HCT116 (cell line): Measurements from ENCODE around the gene GMPPB. TPM values are rescaled to one million over a fixed set of nuclear protein-coding genes. Genes with fewer than 3 reads are reported as not detected.

Experiments
- ATAC-seq: fragments of 200-7000 bp; cut with Tn5 transposase; 2 replicates; pipeline ENCODE4 v1.9.1; 2020; ENCODE audit warnings: mild to moderate bottlenecking, moderate library complexity
- BruUV-seq: library from RNA; stranded (reverse); fragments of 400-500 nt; replicated peaks from 2 replicates; lab custom pipeline; 2021; lab: Mats Ljungman, UMichigan
- CTCF ChIA-PET: fragments of 300-600 bp; sonication (Branson Sonifier 250); formaldehyde crosslinking; loops from one replicate; lab custom pipeline; 2021; ENCODE audit warnings: antibody characterized with exemption; lab: Charles Lee
- POLR2A ChIA-PET: fragments of 300-600, 350-600 bp; sonication (Branson Sonifier 250); formaldehyde crosslinking; loops from one replicate; lab custom pipeline; 2021; ENCODE audit warnings: antibody characterized with exemption; lab: Charles Lee
- RAD21 ChIA-PET, 2 experiments: fragments of 300-600 bp; sonication (Branson Sonifier 250); formaldehyde crosslinking; loops; one replicate each; lab custom pipeline; 2023; ENCODE audit warnings: low total read pairs in 2 of 2; ENCODE audit not compliant: uncharacterized antibody in 2 of 2, unreplicated experiment in 2 of 2, low non-redundant PET in 1 of 2; lab: Charles Lee
- DNase-seq: peaks from one replicate; pipeline ENCODE4 v3.0.0-alpha.2; 2010; ENCODE audit warnings: low read depth, low spot score
- H2AFZ ChIP-seq: fragments of 200-600 bp; shearing (Covaris generic), sonication (generic); 2 replicates; pipeline ENCODE4 v1.6.1; 2017; ENCODE audit warnings: low read depth, mixed run types, mixed read lengths, antibody characterized with exemption, low read length; ENCODE audit not compliant: poor library complexity, severe bottlenecking
- H3K27ac ChIP-seq: 2 replicates; pipeline ENCODE4 v1.5.1; 2012; ENCODE audit warnings: low read depth, low read length
- H3K27me3 ChIP-seq: fragments of 200-600 bp; sonication (generic); 2 replicates; pipeline ENCODE4 v1.6.1; 2016; ENCODE audit warnings: mixed run types, low read length, mixed read lengths; ENCODE audit not compliant: insufficient read depth
- H3K36me3 ChIP-seq, 2 experiments: fragments of 200-500 bp in 1 of 2; fragments of 200-600 bp in 1 of 2; sonication (Bioruptor generic) in 1 of 2; sonication (generic) in 1 of 2; 2 replicates each; pipeline versions ENCODE4 v1.5.1 to v1.6.1; 2014 to 2016; ENCODE audit warnings: low read length in 2 of 2, inconsistent platforms in 1 of 2, mixed read lengths in 1 of 2, mixed run types in 1 of 2; ENCODE audit not compliant: insufficient read depth in 2 of 2, control insufficient read depth in 1 of 2
- H3K4me1 ChIP-seq, 2 experiments: fragments of 200-600 bp in 1 of 2; sonication (generic) in 1 of 2; 2 replicates each; pipeline versions ENCODE4 v1.5.1 to v1.6.1; 2012 to 2017; ENCODE audit warnings: low read length in 2 of 2, inconsistent platforms in 1 of 2, mild to moderate bottlenecking in 1 of 2, mixed read lengths in 1 of 2, mixed run types in 1 of 2, moderate library complexity in 1 of 2; ENCODE audit not compliant: insufficient read depth in 2 of 2, control insufficient read depth in 1 of 2
- H3K4me2 ChIP-seq: fragments of 200-600 bp; sonication (generic); 2 replicates; pipeline ENCODE4 v1.6.1; 2017; ENCODE audit warnings: mixed run types, low read length, mixed read lengths
- H3K4me3 ChIP-seq, 2 experiments: fragments of 200-600 bp in 1 of 2; sonication (generic) in 1 of 2; replicated peaks in 1 of 2; 2 replicates each; pipeline ENCODE4 v1.5.1; 2011 to 2016; ENCODE audit warnings: low read length in 2 of 2, control low read depth in 1 of 2, low read depth in 1 of 2, mild to moderate bottlenecking in 1 of 2, mixed read lengths in 1 of 2, mixed run types in 1 of 2
- H3K79me2 ChIP-seq: fragments of 200-600 bp; sonication (generic); 2 replicates; pipeline ENCODE4 v1.6.1; 2017; ENCODE audit warnings: mild to moderate bottlenecking, mixed run types, low read length, moderate library complexity, mixed read lengths; ENCODE audit not compliant: insufficient read depth
- H3K9ac ChIP-seq: fragments of 200-600 bp; sonication (generic); 2 replicates; pipeline ENCODE4 v1.6.1; 2016; ENCODE audit warnings: low read length, mixed read lengths
- H3K9me2 ChIP-seq: fragments of 200-600 bp; sonication (generic), shearing (Covaris generic); 2 replicates; pipeline ENCODE4 v1.6.1; 2017; ENCODE audit warnings: mixed run types, mild to moderate bottlenecking, moderate library complexity; ENCODE audit not compliant: insufficient read depth
- H3K9me3 ChIP-seq, 2 experiments: fragments of 200-500 bp in 1 of 2; fragments of 200-600 bp in 1 of 2; sonication (Bioruptor generic) in 1 of 2; sonication (generic) in 1 of 2; 2 replicates each; pipeline ENCODE4 v1.6.1; 2014 to 2017; ENCODE audit warnings: low read length in 2 of 2, mixed read lengths in 2 of 2, inconsistent platforms in 1 of 2, low read depth in 1 of 2, mild to moderate bottlenecking in 1 of 2, mixed run types in 1 of 2, moderate library complexity in 1 of 2; ENCODE audit not compliant: control insufficient read depth in 1 of 2, insufficient read depth in 1 of 2
- H4K20me1 ChIP-seq: fragments of 200-600 bp; sonication (generic), shearing (Covaris generic); 2 replicates; pipeline ENCODE4 v1.6.1; 2017; ENCODE audit warnings: mixed run types, mild to moderate bottlenecking, moderate library complexity; ENCODE audit not compliant: insufficient read depth
- ATF3 ChIP-seq: IDR thresholded peaks from 2 replicates; pipeline ENCODE4 v1.6.1; 2012
- CBX3 ChIP-seq: IDR thresholded peaks from 2 replicates; pipeline ENCODE4 v1.6.1; 2012; ENCODE audit warnings: low read depth
- CEBPB ChIP-seq: IDR thresholded peaks from 2 replicates; pipeline ENCODE4 v1.6.1; 2012; ENCODE audit warnings: low read depth
- CTCF ChIP-seq, 3 experiments: fragments of 200-600 bp in 1 of 3; sonication (generic) in 1 of 3; IDR thresholded peaks in 2 of 3; conservative IDR thresholded peaks in 1 of 3; 2 replicates each; pipeline ENCODE4 v1.5.1; 2012 to 2017; ENCODE audit warnings: low read depth in 2 of 3, low read length in 2 of 3, antibody characterized with exemption in 1 of 3, borderline replicate concordance in 1 of 3, control low read depth in 1 of 3, mild to moderate bottlenecking in 1 of 3, mixed read lengths in 1 of 3, mixed run types in 1 of 3, moderate library complexity in 1 of 3; ENCODE audit not compliant: insufficient read depth in 1 of 3
- EGR1 ChIP-seq: IDR thresholded peaks from 2 replicates; pipeline ENCODE4 v1.6.1; 2012; ENCODE audit warnings: low read depth
- ELF1 ChIP-seq: IDR thresholded peaks from 2 replicates; pipeline ENCODE4 v1.6.1; 2012; ENCODE audit warnings: low read depth, borderline replicate concordance
- EZH2 ChIP-seq: fragments of 200-600 bp; sonication (generic); IDR thresholded peaks from 2 replicates; pipeline ENCODE4 v1.6.1; 2017; ENCODE audit warnings: antibody characterized with exemption, mixed run types
- EZH2phosphoT487 ChIP-seq: fragments of 200-600 bp; IDR thresholded peaks from 2 replicates; pipeline ENCODE4 v1.6.1; 2018; ENCODE audit warnings: antibody characterized with exemption, borderline replicate concordance
- FOSL1 ChIP-seq: IDR thresholded peaks from 2 replicates; pipeline ENCODE4 v1.6.1; 2012; ENCODE audit warnings: low read depth
- POLR2A ChIP-seq: IDR thresholded peaks from 2 replicates; pipeline ENCODE4 v1.7.0; 2011; ENCODE audit warnings: borderline replicate concordance; ENCODE audit not compliant: insufficient read depth, insufficient read length; ENCODE audit errors: extremely low read depth
- POLR2AphosphoS5 ChIP-seq: IDR thresholded peaks from 2 replicates; pipeline ENCODE4 v1.6.1; 2011; ENCODE audit warnings: mild to moderate bottlenecking, low read depth, low read length, moderate library complexity
- RAD21 ChIP-seq: IDR thresholded peaks from 2 replicates; pipeline ENCODE4 v1.6.1; 2012; ENCODE audit warnings: low read depth, mild to moderate bottlenecking
- REST ChIP-seq: IDR thresholded peaks from 2 replicates; pipeline ENCODE4 v1.6.1; 2012; ENCODE audit warnings: low read depth
- SIN3A ChIP-seq: IDR thresholded peaks from 2 replicates; pipeline ENCODE4 v1.6.1; 2012; ENCODE audit warnings: low read depth
- TCF7L2 ChIP-seq: IDR thresholded peaks from 2 replicates; pipeline ENCODE4 v1.7.0; 2011; ENCODE audit warnings: borderline replicate concordance, inconsistent platforms; ENCODE audit not compliant: insufficient read depth, insufficient read length; ENCODE audit errors: extremely low read depth
- YY1 ChIP-seq: IDR thresholded peaks from 2 replicates; pipeline ENCODE4 v1.6.1; 2011; ENCODE audit warnings: low read length, low read depth, moderate library complexity, mild to moderate bottlenecking; ENCODE audit not compliant: insufficient replicate concordance; ENCODE audit errors: extremely low read depth
- ZFX ChIP-seq: fragments of 450-650 bp; IDR thresholded peaks from 2 replicates; pipeline ENCODE4 v1.6.1; 2017
- ZNF274 ChIP-seq: fragments of 200-500 bp; sonication (Bioruptor generic); IDR thresholded peaks from 2 replicates; pipeline ENCODE4 v1.6.1; 2014; ENCODE audit warnings: mild to moderate bottlenecking, low read depth, low read length, inconsistent platforms
- intact Hi-C: fragments of 100-400 bp; cut with micrococcal nuclease; formaldehyde crosslinking; loops from 2 replicates; pipeline ENCODE4 v1.10.0; 2022
- total RNA-seq: library from RNA; stranded (reverse); gene quantifications from one replicate; pipeline ENCODE4 v1.2.1, GENCODE V29; 2021; ENCODE audit not compliant: unreplicated experiment

GMPPB gene
- total RNA-seq, 1 experiment from 2014 or later = 24.1 TPM

- H3K9me3 ChIP-seq = no peaks in the 10 kb centered on the region
- H3K27ac ChIP-seq = no peak overlapping the region
- ATAC-seq (no peak), DNase-seq (no peak)
- intact Hi-C loops = no loop called here
- RAD21 ChIA-PET = no interaction called here
- H3K4me1 ChIP-seq = no peaks in the 10 kb centered on the region
- no peak overlapping the region for H3K4me2 ChIP-seq
- no peaks in the 10 kb centered on the region for H3K9me2 ChIP-seq
- POLR2A ChIA-PET = no interaction called here
- H3K36me3 ChIP-seq = peaks cover 0 to 4% of the 10 kb centered on the region in 2 experiments; a peak in 1 of 4 replicates
- H3K9ac ChIP-seq = no peak overlapping the region
- H4K20me1 ChIP-seq = no peaks in the 10 kb centered on the region
- no peak for TF ChIP-seq POLR2A
- TF ChIP-seq ZFX = no peak
- no peak for TF ChIP-seq TCF7L2
- TF ChIP-seq SIN3A = no peak
- TF ChIP-seq CBX3 = no peak
- no peak for TF ChIP-seq REST
- no peak for TF ChIP-seq CTCF (IDR thresholded peaks at IDR 0.05 in 2 of 3, conservative IDR thresholded peaks at IDR 0.05 in 1 of 3; ENCODE audit: borderline replicate concordance in 1 of 3, insufficient read depth in 1 of 3, low read depth in 2 of 3, low read length in 2 of 3)
- no peak for TF ChIP-seq EGR1
- TF ChIP-seq YY1 = no peak
- no peak for TF ChIP-seq ZNF274
- no peak for TF ChIP-seq ATF3
- no peak for TF ChIP-seq EZH2
- TF ChIP-seq CEBPB = no peak
- no peak for TF ChIP-seq EZH2phosphoT487
- TF ChIP-seq ELF1 = no peak
- TF ChIP-seq FOSL1 = no peak
- TF ChIP-seq RAD21 = no peak
- no peak for TF ChIP-seq POLR2AphosphoS5
- H3K27me3 ChIP-seq = no peaks in the 10 kb centered on the region
- H3K4me3 ChIP-seq = no peak overlapping the region
- H2AFZ ChIP-seq = no peak overlapping the region
- H3K79me2 ChIP-seq = no peaks in the 10 kb centered on the region
- BruUV-seq = no TSS peak
- CTCF ChIA-PET = no interaction called here
Observed at GRCh38 chr3:49705390-49705960, 18.3 kb downstream of the GMPPB start.
